ENCODE results near the gene HKDC1. TPM values are rescaled to one million over a fixed set of nuclear protein-coding genes. Genes with fewer than 3 reads are reported as not detected.

Gene HKDC1
- polyA plus RNA-seq, 1 experiment = 0.18 TPM

- POLR2A ChIA-PET = no interaction called here
- Histone ChIP-seq H3K4me3 (ENCODE audit: low read depth, low read length) (no peak overlapping the region), H3K27me3 (ENCODE audit: control insufficient read depth, insufficient read depth, low read length) (peaks cover 13% of the 10 kb centered on the region), H3K36me3 (ENCODE audit: control insufficient read depth, insufficient read depth, low read length) (no peaks in the 10 kb centered on the region)
- no peak for TF ChIP-seq CTCF (IDR thresholded peaks at IDR 0.05; ENCODE audit: insufficient read depth, low read depth, low read length)
- CTCF ChIA-PET = interaction anchor here (0.9 kb wide), 1 partner anchor 13 kb away, joined by 3 read pairs; no protein-coding TSS in a partner anchor
- DNase-seq (ENCODE audit: low read depth) = no peak
Measured at GRCh38 chr10:69287181-69287580, 67.0 kb downstream of the HKDC1 start.

GRCh38 chr10:69290993-69291392 is 70.9 kb downstream of the HKDC1 start:
- ChIA-PET POLR2A (no interaction called here), CTCF (interaction anchor here (1.2 kb wide), 1 partner anchor 27 kb away, joined by 3 read pairs; no protein-coding TSS in a partner anchor)
- no peak for TF ChIP-seq CTCF (IDR thresholded peaks at IDR 0.05; ENCODE audit: insufficient read depth, low read depth, low read length)
- no peak overlapping the region for H3K4me3 ChIP-seq (ENCODE audit: low read depth, low read length)
- H3K36me3 ChIP-seq (ENCODE audit: control insufficient read depth, insufficient read depth, low read length) = no peaks in the 10 kb centered on the region
- H3K27me3 ChIP-seq (ENCODE audit: control insufficient read depth, insufficient read depth, low read length) = peaks cover 20% of the 10 kb centered on the region
- DNase-seq (ENCODE audit: low read depth) = no peak

- ChIA-PET POLR2A (no interaction called here), CTCF (no interaction called here)
- Histone ChIP-seq H3K36me3 (ENCODE audit: control insufficient read depth, insufficient read depth, low read length) (no peaks in the 10 kb centered on the region), H3K4me3 (ENCODE audit: low read depth, low read length) (no peak overlapping the region), H3K27me3 (ENCODE audit: control insufficient read depth, insufficient read depth, low read length) (peaks cover 22% of the 10 kb centered on the region)
- TF ChIP-seq CTCF (IDR thresholded peaks at IDR 0.05; ENCODE audit: insufficient read depth, low read depth, low read length) = no peak
- no peak for DNase-seq (ENCODE audit: low read depth)
Measured at GRCh38 chr10:69292459-69292858, 72.3 kb downstream of the HKDC1 start.

- CTCF ChIA-PET = interaction anchor here (0.6 kb wide), 1 partner anchor 806 kb away, joined by 4 read pairs; no protein-coding TSS in a partner anchor
- H3K36me3 ChIP-seq (ENCODE audit: control insufficient read depth, insufficient read depth, low read length) = no peaks in the 10 kb centered on the region
- no peak overlapping the region for H3K4me3 ChIP-seq (ENCODE audit: low read depth, low read length)
- H3K27me3 ChIP-seq (ENCODE audit: control insufficient read depth, insufficient read depth, low read length) = peaks cover 18% of the 10 kb centered on the region
- POLR2A ChIA-PET = no interaction called here
- TF ChIP-seq CTCF (IDR thresholded peaks at IDR 0.05; ENCODE audit: insufficient read depth, low read depth, low read length) = no peak
- no peak for DNase-seq (ENCODE audit: low read depth)
Measured at GRCh38 chr10:69295027-69295636, 75.0 kb downstream of the HKDC1 start.

GRCh38 chr10:69303632-69304051 is 83.5 kb downstream of the HKDC1 start:
- no peak for TF ChIP-seq CTCF (IDR thresholded peaks at IDR 0.05; ENCODE audit: insufficient read depth, low read depth, low read length)
- H3K4me3 ChIP-seq (ENCODE audit: low read depth, low read length) = no peak overlapping the region
- POLR2A ChIA-PET = no interaction called here
- CTCF ChIA-PET = interaction anchor here (1.2 kb wide), 1 partner anchor 14 kb away, joined by 3 read pairs; no protein-coding TSS in a partner anchor
- H3K27me3 ChIP-seq (ENCODE audit: control insufficient read depth, insufficient read depth, low read length) = peaks cover 8% of the 10 kb centered on the region; the same call in 1 of the 2 replicates
- DNase-seq (ENCODE audit: low read depth) = no peak
- no peaks in the 10 kb centered on the region for H3K36me3 ChIP-seq (ENCODE audit: control insufficient read depth, insufficient read depth, low read length)
